Measurements from ENCODE around the gene SFTPA2. TPM values are rescaled to one million over a fixed set of nuclear protein-coding genes. Genes with fewer than 3 reads are reported as not detected.
"Not testable (repeated sequence)": the region's sequence is repeated elsewhere in the genome, so short reads cannot be mapped to it uniquely, and the experiment has no call there.

The SFTPA2 gene
- total RNA-seq: 0.52 TPM

GRCh38 chr10:79560160-79560709, at the start of gene SFTPA2:
Gene SFTPA2, minus strand, starts transcription at chr10:79560407. Its CDS starts 924 bp downstream, at chr10:79559483.
- H3K4me1 ChIP-seq (ENCODE audit: control insufficient read depth in 3 of 3, insufficient read depth in 3 of 3, low read length in 3 of 3): peaks cover 2 to 9% (median 4%) of the 10 kb centered on the region in 3 donors
- H3K27me3 ChIP-seq (ENCODE audit: control insufficient read depth in 3 of 3, insufficient read depth in 3 of 3, low read length in 3 of 3): peaks cover 9 to 15% (median 13%) of the 10 kb centered on the region in 3 donors
- no peak within 1 kb of the TSS for H3K27ac ChIP-seq (ENCODE audit: low read depth, low read length)
- H3K9me3 ChIP-seq (ENCODE audit: control insufficient read depth in 3 of 3, low read length in 3 of 3): no peaks in the 10 kb centered on the region
- H3K36me3 ChIP-seq (ENCODE audit: control insufficient read depth in 3 of 3, insufficient read depth in 3 of 3, low read length in 3 of 3): no peaks in the 10 kb centered on the region
- H3K4me3 ChIP-seq (ENCODE audit: low read length in 3 of 3): no peak within 1 kb of the TSS
- no peak within 1 kb of the TSS for H3K9ac ChIP-seq (ENCODE audit: low read depth in 1 of 3, low read length in 3 of 3)

GRCh38 chr10:79608505-79609375, 48.5 kb upstream of the SFTPA2 start:
- Histone ChIP-seq H3K27me3 (ENCODE audit: control insufficient read depth in 3 of 3, insufficient read depth in 3 of 3, low read length in 3 of 3) (no peaks in the 10 kb centered on the region), H3K36me3 (ENCODE audit: control insufficient read depth in 3 of 3, insufficient read depth in 3 of 3, low read length in 3 of 3) (no peaks in the 10 kb centered on the region), H3K9me3 (ENCODE audit: control insufficient read depth in 3 of 3, low read length in 3 of 3) (no peaks in the 10 kb centered on the region), H3K9ac (ENCODE audit: low read depth in 1 of 3, low read length in 3 of 3) (no peak overlapping the region), H3K27ac (ENCODE audit: low read depth, low read length) (no peak overlapping the region), H3K4me1 (ENCODE audit: control insufficient read depth in 3 of 3, insufficient read depth in 3 of 3, low read length in 3 of 3) (no peaks in the 10 kb centered on the region), H3K4me3 (ENCODE audit: low read length in 3 of 3) (no peak overlapping the region)

- no peak overlapping the region for H3K4me3 ChIP-seq (ENCODE audit: low read length in 3 of 3)
- H3K27ac ChIP-seq (ENCODE audit: low read depth, low read length): no peak overlapping the region
- H3K36me3 ChIP-seq (ENCODE audit: control insufficient read depth in 3 of 3, insufficient read depth in 3 of 3, low read length in 3 of 3): no peaks in the 10 kb centered on the region
- H3K9ac ChIP-seq (ENCODE audit: low read depth in 1 of 3, low read length in 3 of 3): no peak overlapping the region
- no peaks in the 10 kb centered on the region for H3K4me1 ChIP-seq (ENCODE audit: control insufficient read depth in 3 of 3, insufficient read depth in 3 of 3, low read length in 3 of 3)
- H3K9me3 ChIP-seq (ENCODE audit: control insufficient read depth in 3 of 3, low read length in 3 of 3): peaks cover 0 to 5% (median 0%) of the 10 kb centered on the region in 3 donors
- H3K27me3 ChIP-seq (ENCODE audit: control insufficient read depth in 3 of 3, insufficient read depth in 3 of 3, low read length in 3 of 3): no peaks in the 10 kb centered on the region
These were observed 45.1 kb upstream of the SFTPA2 start for GRCh38 chr10:79605308-79605707.

GRCh38 chr10:79604294-79604693, 44.1 kb upstream of the SFTPA2 start:
- peaks cover 0 to 5% (median 0%) of the 10 kb centered on the region in 3 donors for H3K9me3 ChIP-seq (ENCODE audit: control insufficient read depth in 3 of 3, low read length in 3 of 3)
- no peaks in the 10 kb centered on the region for H3K36me3 ChIP-seq (ENCODE audit: control insufficient read depth in 3 of 3, insufficient read depth in 3 of 3, low read length in 3 of 3)
- no peaks in the 10 kb centered on the region for H3K4me1 ChIP-seq (ENCODE audit: control insufficient read depth in 3 of 3, insufficient read depth in 3 of 3, low read length in 3 of 3)
- no peaks in the 10 kb centered on the region for H3K27me3 ChIP-seq (ENCODE audit: control insufficient read depth in 3 of 3, insufficient read depth in 3 of 3, low read length in 3 of 3)
- H3K9ac ChIP-seq (ENCODE audit: low read depth in 1 of 3, low read length in 3 of 3): no peak overlapping the region
- no peak overlapping the region for H3K27ac ChIP-seq (ENCODE audit: low read depth, low read length)
- H3K4me3 ChIP-seq (ENCODE audit: low read length in 3 of 3): no peak overlapping the region

- Histone ChIP-seq H3K27ac (ENCODE audit: low read depth, low read length) (no peak overlapping the region), H3K36me3 (ENCODE audit: control insufficient read depth in 3 of 3, insufficient read depth in 3 of 3, low read length in 3 of 3) (no peaks in the 10 kb centered on the region), H3K27me3 (ENCODE audit: control insufficient read depth in 3 of 3, insufficient read depth in 3 of 3, low read length in 3 of 3) (no peaks in the 10 kb centered on the region), H3K9ac (ENCODE audit: low read depth in 1 of 3, low read length in 3 of 3) (no peak overlapping the region), H3K4me1 (ENCODE audit: control insufficient read depth in 3 of 3, insufficient read depth in 3 of 3, low read length in 3 of 3) (no peaks in the 10 kb centered on the region), H3K4me3 (ENCODE audit: low read length in 3 of 3) (no peak overlapping the region), H3K9me3 (ENCODE audit: control insufficient read depth in 3 of 3, low read length in 3 of 3) (peaks cover 0 to 5% (median 0%) of the 10 kb centered on the region in 3 donors)
These were observed 42.7 kb upstream of the SFTPA2 start for GRCh38 chr10:79602953-79603352.

GRCh38 chr10:79601939-79602338, 41.7 kb upstream of the SFTPA2 start:
- no peak overlapping the region for H3K27ac ChIP-seq (ENCODE audit: low read depth, low read length)
- H3K4me3 ChIP-seq (ENCODE audit: low read length in 3 of 3): no peak overlapping the region
- H3K27me3 ChIP-seq (ENCODE audit: control insufficient read depth in 3 of 3, insufficient read depth in 3 of 3, low read length in 3 of 3): no peaks in the 10 kb centered on the region
- H3K36me3 ChIP-seq (ENCODE audit: control insufficient read depth in 3 of 3, insufficient read depth in 3 of 3, low read length in 3 of 3): no peaks in the 10 kb centered on the region
- no peaks in the 10 kb centered on the region for H3K4me1 ChIP-seq (ENCODE audit: control insufficient read depth in 3 of 3, insufficient read depth in 3 of 3, low read length in 3 of 3)
- peaks cover 0 to 5% (median 0%) of the 10 kb centered on the region in 3 donors for H3K9me3 ChIP-seq (ENCODE audit: control insufficient read depth in 3 of 3, low read length in 3 of 3)
- no peak overlapping the region for H3K9ac ChIP-seq (ENCODE audit: low read depth in 1 of 3, low read length in 3 of 3)

GRCh38 chr10:79599644-79600043, 39.4 kb upstream of the SFTPA2 start:
- H3K9me3 ChIP-seq (ENCODE audit: control insufficient read depth in 3 of 3, low read length in 3 of 3); H3K4me3 ChIP-seq (ENCODE audit: low read length in 3 of 3); H3K9ac ChIP-seq (ENCODE audit: low read depth in 1 of 3, low read length in 3 of 3); H3K4me1 ChIP-seq (ENCODE audit: control insufficient read depth in 3 of 3, insufficient read depth in 3 of 3, low read length in 3 of 3); H3K27ac ChIP-seq (ENCODE audit: low read depth, low read length); H3K36me3 ChIP-seq (ENCODE audit: control insufficient read depth in 3 of 3, insufficient read depth in 3 of 3, low read length in 3 of 3); H3K27me3 ChIP-seq (ENCODE audit: control insufficient read depth in 3 of 3, insufficient read depth in 3 of 3, low read length in 3 of 3): not testable (repeated sequence)

GRCh38 chr10:79595510-79595909, 35.3 kb upstream of the SFTPA2 start:
- H3K27me3 ChIP-seq (ENCODE audit: control insufficient read depth in 3 of 3, insufficient read depth in 3 of 3, low read length in 3 of 3): no peaks in the 10 kb centered on the region
- H3K27ac ChIP-seq (ENCODE audit: low read depth, low read length): no peak overlapping the region
- H3K4me1 ChIP-seq (ENCODE audit: control insufficient read depth in 3 of 3, insufficient read depth in 3 of 3, low read length in 3 of 3): no peaks in the 10 kb centered on the region
- no peaks in the 10 kb centered on the region for H3K9me3 ChIP-seq (ENCODE audit: control insufficient read depth in 3 of 3, low read length in 3 of 3)
- H3K36me3 ChIP-seq (ENCODE audit: control insufficient read depth in 3 of 3, insufficient read depth in 3 of 3, low read length in 3 of 3): no peaks in the 10 kb centered on the region
- H3K4me3 ChIP-seq (ENCODE audit: low read length in 3 of 3): no peak overlapping the region
- no peak overlapping the region for H3K9ac ChIP-seq (ENCODE audit: low read depth in 1 of 3, low read length in 3 of 3)

GRCh38 chr10:79594565-79594964, 34.4 kb upstream of the SFTPA2 start:
- H3K4me3 ChIP-seq (ENCODE audit: low read length in 3 of 3); H3K27me3 ChIP-seq (ENCODE audit: control insufficient read depth in 3 of 3, insufficient read depth in 3 of 3, low read length in 3 of 3); H3K9me3 ChIP-seq (ENCODE audit: control insufficient read depth in 3 of 3, low read length in 3 of 3); H3K4me1 ChIP-seq (ENCODE audit: control insufficient read depth in 3 of 3, insufficient read depth in 3 of 3, low read length in 3 of 3); H3K27ac ChIP-seq (ENCODE audit: low read depth, low read length); H3K36me3 ChIP-seq (ENCODE audit: control insufficient read depth in 3 of 3, insufficient read depth in 3 of 3, low read length in 3 of 3); H3K9ac ChIP-seq (ENCODE audit: low read depth in 1 of 3, low read length in 3 of 3): not testable (repeated sequence)

GRCh38 chr10:79593377-79593776, 33.2 kb upstream of the SFTPA2 start:
- Histone ChIP-seq H3K9me3 (ENCODE audit: control insufficient read depth in 3 of 3, low read length in 3 of 3) (no peaks in the 10 kb centered on the region), H3K9ac (ENCODE audit: low read depth in 1 of 3, low read length in 3 of 3) (no peak overlapping the region), H3K4me1 (ENCODE audit: control insufficient read depth in 3 of 3, insufficient read depth in 3 of 3, low read length in 3 of 3) (no peaks in the 10 kb centered on the region), H3K27ac (ENCODE audit: low read depth, low read length) (no peak overlapping the region), H3K36me3 (ENCODE audit: control insufficient read depth in 3 of 3, insufficient read depth in 3 of 3, low read length in 3 of 3) (no peaks in the 10 kb centered on the region), H3K4me3 (ENCODE audit: low read length in 3 of 3) (no peak overlapping the region), H3K27me3 (ENCODE audit: control insufficient read depth in 3 of 3, insufficient read depth in 3 of 3, low read length in 3 of 3) (no peaks in the 10 kb centered on the region)

Data from skeletal muscle tissue (tissue), 4 donors.